ENCODE measurements around the gene CDH13. TPM values are rescaled to one million over a fixed set of nuclear protein-coding genes. Genes with fewer than 3 reads are reported as not detected.

The CDH13 gene
- total RNA-seq, 2 experiments from 2014 or later = not detected

DNA sequence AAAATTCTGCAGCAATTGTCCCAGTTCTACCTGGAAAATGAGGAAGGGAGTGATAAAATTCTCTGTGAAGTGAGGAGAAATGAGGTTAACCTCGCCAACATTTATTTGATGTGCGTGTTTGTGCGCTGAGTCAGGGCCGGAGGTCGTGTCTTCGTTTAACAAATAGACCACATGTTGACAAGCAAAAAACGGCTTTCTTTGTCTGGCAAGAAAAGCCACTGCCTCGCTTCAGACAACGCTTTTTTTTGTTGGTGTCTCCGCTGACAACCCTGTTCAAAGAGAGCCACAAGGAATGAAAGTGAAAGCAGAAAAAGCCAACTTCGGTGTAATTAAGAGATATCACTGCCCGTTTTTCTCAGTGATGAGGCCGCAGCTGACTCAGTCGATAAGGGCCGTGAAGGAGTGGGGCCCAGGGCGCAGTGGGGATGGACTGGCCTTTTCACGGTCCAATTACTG is 510.6 kb downstream of the CDH13 start:
- intact Hi-C loops (cut with micrococcal nuclease; ENCODE audit: unreplicated experiment) = loop anchor here (1.0 kb wide), 1 partner anchor 78 kb away; no protein-coding TSS in a partner anchor
- peak; percentile 93 for DNase-seq (ENCODE audit: low spot score)
- H4K20me1 ChIP-seq (ENCODE audit: insufficient read depth, low read length) = no peaks in the 10 kb centered on the region
- H3K9me3 ChIP-seq (ENCODE audit: low read length) = peaks cover 5% of the 10 kb centered on the region
- H3K9me2 ChIP-seq (ENCODE audit: insufficient read depth, low read length) = no peaks in the 10 kb centered on the region
- ChIA-PET POLR2A (interaction anchor here (0.5 kb wide), 1 partner anchor 56 kb away, joined by 3 read pairs; no protein-coding TSS in a partner anchor), CTCF (ENCODE audit: unreplicated experiment) (no interaction called here)
- peak overlapping the region; percentile 60 for H3K4me3 ChIP-seq (ENCODE audit: low read depth, low read length, poor library complexity, severe bottlenecking)
- H3K27ac ChIP-seq (ENCODE audit: low read depth, low read length, poor library complexity, severe bottlenecking) = peak overlapping the region; percentile 94
- no peaks in the 10 kb centered on the region for H3K36me3 ChIP-seq (ENCODE audit: insufficient read depth, low read length)
- peaks cover 56% of the 10 kb centered on the region for H3K4me1 ChIP-seq (ENCODE audit: insufficient read depth, low read length, poor library complexity, severe bottlenecking)
- H2AFZ ChIP-seq (ENCODE audit: low read length) = peak overlapping the region; percentile 37; the same call in 1 of the 2 replicates
- peak overlapping the region; percentile 81 for H3K4me2 ChIP-seq (ENCODE audit: low read length)
- no peaks in the 10 kb centered on the region for H3K79me2 ChIP-seq (ENCODE audit: insufficient read depth, low read depth, low read length)
- TF ChIP-seq CTCF (conservative IDR thresholded peaks at IDR 0.05; ENCODE audit: low read length) = no peak
- no peak for TF ChIP-seq EZH2phosphoT487 (IDR thresholded peaks at IDR 0.05; ENCODE audit: borderline replicate concordance, low read depth, low read length)
- BruUV-seq (replicated peaks) = no TSS peak

GRCh38 chr16:83137894-83138293 is 511.1 kb downstream of the CDH13 start:
- BruUV-seq (replicated peaks) = no TSS peak
- H2AFZ ChIP-seq (ENCODE audit: low read length) = peak overlapping the region; percentile 37; the same call in 1 of the 2 replicates
- peaks cover 5% of the 10 kb centered on the region for H3K9me3 ChIP-seq (ENCODE audit: low read length)
- intact Hi-C loops (cut with micrococcal nuclease; ENCODE audit: unreplicated experiment) = loop anchor here (1.0 kb wide), 1 partner anchor 77 kb away; no protein-coding TSS in a partner anchor
- H3K36me3 ChIP-seq (ENCODE audit: insufficient read depth, low read length) = no peaks in the 10 kb centered on the region
- DNase-seq (ENCODE audit: low spot score) = no peak
- CTCF ChIA-PET (ENCODE audit: unreplicated experiment) = no interaction called here
- H3K4me2 ChIP-seq (ENCODE audit: low read length) = peak overlapping the region; percentile 81
- POLR2A ChIA-PET = no interaction called here
- no peaks in the 10 kb centered on the region for H3K79me2 ChIP-seq (ENCODE audit: insufficient read depth, low read depth, low read length)
- H4K20me1 ChIP-seq (ENCODE audit: insufficient read depth, low read length) = no peaks in the 10 kb centered on the region
- TF ChIP-seq EZH2phosphoT487 (IDR thresholded peaks at IDR 0.05; ENCODE audit: borderline replicate concordance, low read depth, low read length) (no peak), CTCF (conservative IDR thresholded peaks at IDR 0.05; ENCODE audit: low read length) (no peak)
- H3K4me3 ChIP-seq (ENCODE audit: low read depth, low read length, poor library complexity, severe bottlenecking) = peak overlapping the region; percentile 60
- no peaks in the 10 kb centered on the region for H3K9me2 ChIP-seq (ENCODE audit: insufficient read depth, low read length)
- H3K4me1 ChIP-seq (ENCODE audit: insufficient read depth, low read length, poor library complexity, severe bottlenecking) = peaks cover 56% of the 10 kb centered on the region
- H3K27ac ChIP-seq (ENCODE audit: low read depth, low read length, poor library complexity, severe bottlenecking) = peak overlapping the region; percentile 94

DNA sequence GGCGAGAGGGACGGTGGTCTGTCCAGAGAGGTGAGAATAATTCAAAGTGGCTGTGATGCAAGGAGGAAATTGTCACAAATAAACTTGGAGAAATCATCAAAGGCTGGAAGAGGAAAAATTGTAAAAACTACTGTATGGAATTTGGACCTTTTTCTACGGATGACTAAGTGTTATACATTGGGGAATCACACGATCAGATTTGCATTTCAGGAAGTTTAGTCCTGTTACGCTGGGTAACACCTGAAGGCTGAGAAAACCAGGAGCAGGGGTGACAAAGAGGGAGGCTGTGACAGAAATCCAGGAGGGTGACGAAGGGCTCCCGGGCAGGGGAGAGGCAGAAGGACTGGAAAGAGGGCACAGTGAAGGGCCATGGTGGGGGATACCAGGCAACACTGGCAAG is 511.7 kb downstream of the CDH13 start:
- no peaks in the 10 kb centered on the region for H3K36me3 ChIP-seq (ENCODE audit: insufficient read depth, low read length)

More for the DNA sequence above, 511.7 kb downstream of the CDH13 start:
- Histone ChIP-seq H3K27ac (ENCODE audit: low read depth, low read length, poor library complexity, severe bottlenecking) (peak overlapping the region; percentile 94), H3K4me2 (ENCODE audit: low read length) (peak overlapping the region; percentile 81), H3K9me2 (ENCODE audit: insufficient read depth, low read length) (no peaks in the 10 kb centered on the region), H2AFZ (ENCODE audit: low read length) (no peak overlapping the region), H3K79me2 (ENCODE audit: insufficient read depth, low read depth, low read length) (no peaks in the 10 kb centered on the region), H3K9me3 (ENCODE audit: low read length) (peaks cover 5% of the 10 kb centered on the region), H4K20me1 (ENCODE audit: insufficient read depth, low read length) (no peaks in the 10 kb centered on the region), H3K4me3 (ENCODE audit: low read depth, low read length, poor library complexity, severe bottlenecking) (peak overlapping the region; percentile 60), H3K4me1 (ENCODE audit: insufficient read depth, low read length, poor library complexity, severe bottlenecking) (peaks cover 56% of the 10 kb centered on the region)
- POLR2A ChIA-PET = no interaction called here
- intact Hi-C loops (cut with micrococcal nuclease; ENCODE audit: unreplicated experiment) = no loop called here
- BruUV-seq (replicated peaks) = no TSS peak
- DNase-seq (ENCODE audit: low spot score) = no peak
- TF ChIP-seq EZH2phosphoT487 (IDR thresholded peaks at IDR 0.05; ENCODE audit: borderline replicate concordance, low read depth, low read length) = no peak
- TF ChIP-seq CTCF (conservative IDR thresholded peaks at IDR 0.05; ENCODE audit: low read length) = no peak
- CTCF ChIA-PET (ENCODE audit: unreplicated experiment) = no interaction called here

Measured in OCI-LY7 (cell line).